ENCODE measurements around the gene GKN1. TPM values are rescaled to one million over a fixed set of nuclear protein-coding genes. Genes with fewer than 3 reads are reported as not detected.

GKN1 gene
- total and polyA plus RNA-seq, 2 donors: 1.4 to 11.5 TPM

DNA sequence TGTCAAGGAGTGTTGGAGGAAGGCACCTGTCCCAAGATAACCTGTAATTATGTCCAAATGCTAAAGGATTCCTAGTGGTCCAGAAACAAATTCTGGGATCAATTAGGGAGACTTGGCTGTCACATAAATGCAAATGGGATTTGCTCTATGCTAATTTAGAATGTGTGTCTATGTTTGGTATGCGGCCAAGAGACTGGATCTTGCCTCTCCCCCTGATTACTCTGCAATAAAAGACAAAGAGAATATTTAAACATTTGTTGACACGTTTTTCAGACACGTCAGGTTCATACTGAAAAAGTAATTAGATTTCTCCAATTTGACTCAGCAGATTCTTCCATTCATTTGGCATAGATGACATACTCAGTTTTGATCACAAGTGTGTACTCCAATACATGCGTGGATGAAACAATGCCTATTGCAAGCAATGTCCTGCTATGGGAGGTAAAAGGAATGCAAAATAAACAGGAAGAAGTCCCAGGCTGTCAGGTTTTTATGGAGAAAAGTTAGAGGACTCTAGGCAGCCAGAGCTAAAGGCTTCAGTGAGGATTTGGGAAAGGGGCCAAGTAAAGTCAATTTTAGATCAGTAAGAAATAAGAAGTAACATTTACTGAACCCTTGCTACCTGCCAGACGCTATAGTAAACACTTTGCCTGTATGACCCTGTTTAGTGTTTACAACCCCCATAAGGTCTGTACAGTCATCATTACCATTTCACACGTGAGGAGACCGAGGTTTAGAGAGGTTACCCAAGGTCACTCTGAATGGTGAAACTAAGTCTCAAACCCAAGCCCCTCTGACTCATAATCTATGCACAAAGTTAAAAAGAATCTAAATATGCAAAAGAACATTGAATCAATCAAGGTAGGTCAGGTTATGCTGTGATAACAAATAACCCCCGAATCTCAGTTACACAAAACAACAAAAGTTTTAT lies 46.3 kb downstream of the GKN1 start:
- Histone ChIP-seq H3K27ac (ENCODE audit: low read depth in 1 of 2, low read length in 1 of 2) (no peak overlapping the region), H3K4me1 (ENCODE audit: control insufficient read depth in 2 of 2, insufficient read depth in 2 of 2, low read length in 2 of 2) (no peaks in the 10 kb centered on the region), H3K9me3 (ENCODE audit: control insufficient read depth in 2 of 2, insufficient read depth in 1 of 2, low read length in 1 of 2) (no peaks in the 10 kb centered on the region), H3K27me3 (ENCODE audit: control insufficient read depth in 2 of 2, insufficient read depth in 1 of 2, low read length in 1 of 2) (peaks cover 0 to 22% of the 10 kb centered on the region in 2 donors), H3K36me3 (ENCODE audit: control insufficient read depth in 2 of 2, insufficient read depth in 2 of 2, low read length in 1 of 2) (no peaks in the 10 kb centered on the region), H3K4me3 (ENCODE audit: low read length in 2 of 2) (no peak overlapping the region)
- 91% methylated on average over 8 of the region's 8 CpGs for WGBS
- DNase-seq (ENCODE audit: low read depth in 6 of 9, low spot score in 9 of 9): no peak

DNA sequence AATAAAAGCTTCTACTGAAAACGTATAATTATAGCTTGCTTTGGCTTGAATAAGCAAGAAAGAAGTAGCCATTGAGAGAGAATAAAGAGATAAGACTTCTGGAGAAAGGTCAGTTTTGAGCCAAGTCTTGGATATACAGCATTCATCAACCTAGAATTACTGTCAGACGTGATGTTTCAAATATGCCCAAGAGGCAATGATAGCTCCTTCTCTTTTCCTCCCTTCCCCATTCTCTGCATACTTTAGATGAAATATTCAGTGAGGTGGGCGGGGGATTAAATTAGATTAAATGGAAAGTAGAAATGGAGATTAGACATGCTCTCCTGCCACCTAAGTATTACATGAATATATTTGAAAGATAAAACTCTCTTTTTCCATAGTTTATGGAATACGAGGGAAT lies 47.3 kb downstream of the GKN1 start:
- WGBS: 96% methylated on average over 4 of the region's 4 CpGs
- no peak overlapping the region for H3K27ac ChIP-seq (ENCODE audit: low read depth in 1 of 2, low read length in 1 of 2)
- DNase-seq (ENCODE audit: low read depth in 6 of 9, low spot score in 9 of 9): no peak
- no peak overlapping the region for H3K4me3 ChIP-seq (ENCODE audit: low read length in 2 of 2)
- no peaks in the 10 kb centered on the region for H3K36me3 ChIP-seq (ENCODE audit: control insufficient read depth in 2 of 2, insufficient read depth in 2 of 2, low read length in 1 of 2)
- H3K27me3 ChIP-seq (ENCODE audit: control insufficient read depth in 2 of 2, insufficient read depth in 1 of 2, low read length in 1 of 2): peaks cover 0 to 17% of the 10 kb centered on the region in 2 donors
- no peaks in the 10 kb centered on the region for H3K4me1 ChIP-seq (ENCODE audit: control insufficient read depth in 2 of 2, insufficient read depth in 2 of 2, low read length in 2 of 2)
- no peaks in the 10 kb centered on the region for H3K9me3 ChIP-seq (ENCODE audit: control insufficient read depth in 2 of 2, insufficient read depth in 1 of 2, low read length in 1 of 2)

DNA sequence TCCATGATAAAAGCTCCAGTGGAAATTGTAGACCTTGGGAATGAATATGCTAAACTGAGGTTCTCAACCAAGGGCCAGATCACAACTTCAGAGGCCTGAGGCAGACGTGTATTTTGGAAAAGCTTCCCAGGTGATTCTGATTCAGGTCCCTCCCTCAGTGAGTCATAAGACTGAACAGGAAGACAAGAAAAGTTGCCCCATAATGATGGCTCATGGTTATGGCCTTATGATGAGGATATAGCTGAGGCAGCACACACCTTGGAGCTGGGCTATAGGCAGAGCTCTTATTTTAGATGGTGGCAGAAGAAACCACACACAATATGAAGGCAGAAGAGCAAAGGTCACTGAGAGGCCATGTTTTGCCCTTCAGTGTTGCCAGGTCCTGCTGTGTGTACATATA lies 48.1 kb downstream of the GKN1 start:
- H3K4me1 ChIP-seq (ENCODE audit: control insufficient read depth in 2 of 2, insufficient read depth in 2 of 2, low read length in 2 of 2): no peaks in the 10 kb centered on the region
- H3K27ac ChIP-seq (ENCODE audit: low read depth in 1 of 2, low read length in 1 of 2): no peak overlapping the region
- H3K4me3 ChIP-seq (ENCODE audit: low read length in 2 of 2): no peak overlapping the region
- no peaks in the 10 kb centered on the region for H3K9me3 ChIP-seq (ENCODE audit: control insufficient read depth in 2 of 2, insufficient read depth in 1 of 2, low read length in 1 of 2)
- no peak for DNase-seq (ENCODE audit: low read depth in 6 of 9, low spot score in 9 of 9)
- WGBS: 97% methylated on average over 1 of the region's 1 CpG
- no peaks in the 10 kb centered on the region for H3K36me3 ChIP-seq (ENCODE audit: control insufficient read depth in 2 of 2, insufficient read depth in 2 of 2, low read length in 1 of 2)
- peaks cover 0 to 9% of the 10 kb centered on the region in 2 donors for H3K27me3 ChIP-seq (ENCODE audit: control insufficient read depth in 2 of 2, insufficient read depth in 1 of 2, low read length in 1 of 2)

DNA sequence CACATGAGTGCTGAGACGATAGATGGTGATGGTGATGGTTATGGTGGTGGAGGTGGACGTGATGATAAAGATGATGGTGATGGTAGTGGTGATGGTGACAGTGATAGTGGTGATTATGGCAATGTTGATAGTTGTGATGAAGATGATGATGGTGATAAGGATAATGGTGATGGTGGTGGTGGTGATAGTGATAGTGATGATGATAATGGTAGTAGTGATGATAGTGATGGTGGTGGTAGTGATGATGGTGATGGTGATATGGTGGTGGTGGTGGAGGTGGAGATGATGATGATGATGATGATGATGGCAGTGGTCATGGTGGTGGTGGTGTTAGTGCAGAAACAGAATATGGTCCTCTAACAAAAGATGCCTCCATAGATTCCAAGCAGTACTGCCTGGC lies 48.8 kb downstream of the GKN1 start:
- DNase-seq (ENCODE audit: low read depth in 6 of 9, low spot score in 9 of 9): no peak
- Histone ChIP-seq H3K27ac (ENCODE audit: low read depth in 1 of 2, low read length in 1 of 2) (no peak overlapping the region), H3K36me3 (ENCODE audit: control insufficient read depth in 2 of 2, insufficient read depth in 2 of 2, low read length in 1 of 2) (no peaks in the 10 kb centered on the region)

DNA sequence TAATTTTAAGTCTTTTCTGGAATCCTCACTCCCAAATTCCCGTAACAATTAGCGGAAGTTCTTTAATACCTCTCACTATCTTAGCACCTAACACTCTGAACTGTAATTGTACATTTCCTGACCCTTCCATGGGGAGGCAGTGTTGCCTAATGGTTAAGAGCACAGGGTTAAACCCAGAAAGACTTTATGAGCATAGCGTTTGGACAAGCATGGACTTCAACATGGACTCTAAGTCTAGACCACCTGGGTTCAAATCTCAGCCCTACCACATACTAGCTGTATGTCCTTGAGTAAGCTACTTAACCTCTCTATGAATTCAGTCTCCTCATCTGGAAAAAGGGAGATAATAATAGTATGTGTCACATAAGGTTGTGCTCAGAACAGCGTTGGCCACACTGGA lies 51.6 kb downstream of the GKN1 start:
- 56% methylated on average over 4 of the region's 4 CpGs for WGBS
- Histone ChIP-seq H3K36me3 (ENCODE audit: control insufficient read depth in 2 of 2, insufficient read depth in 2 of 2, low read length in 1 of 2) (no peaks in the 10 kb centered on the region), H3K9me3 (ENCODE audit: control insufficient read depth in 2 of 2, insufficient read depth in 1 of 2, low read length in 1 of 2) (no peaks in the 10 kb centered on the region), H3K27me3 (ENCODE audit: control insufficient read depth in 2 of 2, insufficient read depth in 1 of 2, low read length in 1 of 2) (no peaks in the 10 kb centered on the region), H3K27ac (ENCODE audit: low read depth in 1 of 2, low read length in 1 of 2) (no peak overlapping the region), H3K4me1 (ENCODE audit: control insufficient read depth in 2 of 2, insufficient read depth in 2 of 2, low read length in 2 of 2) (no peaks in the 10 kb centered on the region), H3K4me3 (ENCODE audit: low read length in 2 of 2) (no peak overlapping the region)
- peak in 2 of 9 donors; percentile 21 to 48 for DNase-seq (ENCODE audit: low read depth in 6 of 9, low spot score in 9 of 9)

More for the DNA sequence above, 48.8 kb downstream of the GKN1 start:
- 96% methylated on average over 2 of the region's 2 CpGs for WGBS
- Histone ChIP-seq H3K27me3 (ENCODE audit: control insufficient read depth in 2 of 2, insufficient read depth in 1 of 2, low read length in 1 of 2) (peaks cover 0 to 4% of the 10 kb centered on the region in 2 donors), H3K9me3 (ENCODE audit: control insufficient read depth in 2 of 2, insufficient read depth in 1 of 2, low read length in 1 of 2) (no peaks in the 10 kb centered on the region), H3K4me3 (ENCODE audit: low read length in 2 of 2) (no peak overlapping the region), H3K4me1 (ENCODE audit: control insufficient read depth in 2 of 2, insufficient read depth in 2 of 2, low read length in 2 of 2) (no peaks in the 10 kb centered on the region)

DNA sequence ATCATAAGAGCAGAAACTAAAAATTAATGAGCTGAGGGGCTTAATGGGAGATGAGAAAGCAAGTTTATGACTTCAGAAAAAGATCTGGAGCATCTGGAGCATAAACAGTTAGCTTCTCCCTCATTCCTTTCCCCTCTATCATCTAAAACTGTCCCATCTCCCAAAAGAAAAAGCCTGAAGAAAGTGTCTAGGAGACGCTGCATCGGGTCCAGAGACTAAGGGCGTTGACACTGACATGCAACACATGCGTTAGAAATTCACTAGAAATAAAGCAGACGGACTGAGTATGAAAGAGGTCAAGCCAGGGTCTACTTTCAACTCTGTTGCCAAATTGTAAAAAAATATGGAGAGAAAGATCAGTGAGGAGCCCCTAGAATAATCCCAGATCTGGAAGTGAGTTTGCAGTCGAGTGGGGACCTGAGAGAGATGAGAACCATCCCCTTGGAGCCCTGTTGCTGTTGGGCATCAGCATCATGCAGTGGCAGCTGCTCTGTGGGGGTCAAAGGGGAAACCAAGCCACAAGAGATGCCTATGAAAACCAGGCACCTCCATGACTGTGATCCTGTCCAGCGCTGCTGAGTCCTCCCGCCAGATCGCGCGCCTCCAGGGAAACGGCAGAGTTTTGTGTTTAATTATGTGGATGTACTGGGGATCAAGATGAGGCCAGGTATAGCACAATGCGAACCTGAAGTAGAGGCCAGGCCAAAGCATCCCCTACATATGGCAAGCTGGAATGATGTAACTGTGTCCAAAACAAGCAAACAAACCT lies 52.4 kb downstream of the GKN1 start:
- Histone ChIP-seq H3K9me3 (ENCODE audit: control insufficient read depth in 2 of 2, insufficient read depth in 1 of 2, low read length in 1 of 2) (no peaks in the 10 kb centered on the region), H3K4me1 (ENCODE audit: control insufficient read depth in 2 of 2, insufficient read depth in 2 of 2, low read length in 2 of 2) (no peaks in the 10 kb centered on the region), H3K4me3 (ENCODE audit: low read length in 2 of 2) (no peak overlapping the region), H3K36me3 (ENCODE audit: control insufficient read depth in 2 of 2, insufficient read depth in 2 of 2, low read length in 1 of 2) (no peaks in the 10 kb centered on the region), H3K27ac (ENCODE audit: low read depth in 1 of 2, low read length in 1 of 2) (no peak overlapping the region), H3K27me3 (ENCODE audit: control insufficient read depth in 2 of 2, insufficient read depth in 1 of 2, low read length in 1 of 2) (no peaks in the 10 kb centered on the region)
- 91% methylated on average over 13 of the region's 13 CpGs for WGBS
- DNase-seq (ENCODE audit: low read depth in 6 of 9, low spot score in 9 of 9): no peak

Other genes with a start within 250 kb of the GKN1 start
- 32.2 TPM for gene ARHGAP25, start 239.8 kb upstream of the GKN1 start, total RNA-seq
- 31.7 TPM for gene ARHGAP25, start 239.8 kb upstream of the GKN1 start, polyA plus RNA-seq
- 0.14 TPM for gene BMP10, start 103.2 kb upstream of the GKN1 start, total RNA-seq
- gene BMP10, start 103.2 kb upstream of the GKN1 start, polyA plus RNA-seq: 0.02 TPM
- 0.24 TPM for gene GKN2, start 21.7 kb upstream of the GKN1 start, total RNA-seq
- gene GKN2, start 21.7 kb upstream of the GKN1 start, polyA plus RNA-seq: 0.75 TPM
- gene ANTXR1, start 38.5 kb downstream of the GKN1 start, total RNA-seq: 4.4 TPM
- 7.3 TPM for gene ANTXR1, start 38.5 kb downstream of the GKN1 start, polyA plus RNA-seq